ENCODE results near the gene GPR22. TPM values are rescaled to one million over a fixed set of nuclear protein-coding genes. Genes with fewer than 3 reads are reported as not detected.

Gene GPR22
- total and polyA plus RNA-seq, 2 of the 4 experiments (the other 2 are of a cell fraction) = not detected

DNA sequence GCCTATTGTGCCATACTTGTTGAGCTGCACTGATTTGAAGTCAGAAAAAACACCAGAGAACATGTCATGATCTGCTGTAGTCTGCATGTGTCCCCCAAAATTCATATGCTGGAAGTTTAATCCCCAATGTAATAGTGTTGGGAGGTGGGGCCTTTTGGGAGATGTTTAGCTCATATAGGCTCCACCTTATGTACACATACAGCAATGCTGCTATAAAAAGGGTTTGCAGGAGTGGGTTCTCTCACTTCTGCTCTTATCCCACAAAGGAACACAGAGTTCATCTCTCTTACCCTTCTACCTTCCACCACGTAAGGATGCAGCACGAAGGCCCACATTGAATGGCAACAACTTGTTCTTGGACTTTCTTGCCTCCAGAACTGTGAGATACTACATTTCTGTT is 23.0 kb downstream of the GPR22 start:
- Histone ChIP-seq H4K91ac (ENCODE audit: insufficient read depth, low read depth, low read length) (no peak overlapping the region), H3K27ac (ENCODE audit: insufficient read depth, low read length) (no peak overlapping the region), H2BK15ac (ENCODE audit: low read depth, low read length) (no peak overlapping the region), H3K9me1 (ENCODE audit: insufficient read depth, low read length) (no peaks in the 10 kb centered on the region; the same call in 1 of the 2 replicates), H3K4me2 (ENCODE audit: low read depth, low read length) (no peak overlapping the region), H2BK120ac (ENCODE audit: low read depth, low read length) (no peak overlapping the region), H2BK5ac (ENCODE audit: low read depth, low read length, poor library complexity, severe bottlenecking) (no peak overlapping the region), H2BK20ac (ENCODE audit: low read depth, low read length) (no peak overlapping the region), H3K56ac (ENCODE audit: extremely low read depth, insufficient read depth, low read length) (no peak overlapping the region), H3K4me3 (ENCODE audit: insufficient read depth, low read depth, low read length) (no peak overlapping the region), H3K27me3 (ENCODE audit: control insufficient read depth, insufficient read depth, low read length) (no peaks in the 10 kb centered on the region), H3K9ac (ENCODE audit: low read depth, low read length) (no peak overlapping the region), H3K4ac (ENCODE audit: low read depth, low read length) (no peak overlapping the region), H2AFZ (replicated peaks; ENCODE audit: low read length, poor library complexity) (no peak overlapping the region), H3K14ac (replicated peaks; ENCODE audit: low read depth, low read length) (no peak overlapping the region), H3K36me3 (ENCODE audit: control insufficient read depth, insufficient read depth, low read length) (no peaks in the 10 kb centered on the region), H2AK5ac (ENCODE audit: low read depth, low read length) (no peak overlapping the region), H3K9me3 (ENCODE audit: control insufficient read depth, insufficient read depth, low read length) (no peaks in the 10 kb centered on the region), H3K4me1 (ENCODE audit: control insufficient read depth, insufficient read depth, low read length) (no peaks in the 10 kb centered on the region), H4K20me1 (ENCODE audit: insufficient read depth, low read length) (peaks cover 22% of the 10 kb centered on the region; the same call in 1 of the 2 replicates), H2AK9ac (replicated peaks; ENCODE audit: low read depth, low read length, poor library complexity) (no peak overlapping the region), H4K5ac (ENCODE audit: low read depth, low read length) (no peak overlapping the region), H3K23ac (ENCODE audit: low read depth, low read length) (no peak overlapping the region), H3K18ac (ENCODE audit: low read depth, low read length) (no peak overlapping the region), H3K79me1 (ENCODE audit: low read depth in 1 of 2, low read length in 2 of 2) (peaks cover 23 to 53% of the 10 kb centered on the region in 2 experiments), H4K8ac (ENCODE audit: low read depth in 2 of 2, low read length in 2 of 2) (no peak overlapping the region)
- ATAC-seq (ENCODE audit: low read depth) = no peak
- no TSS peak for BruUV-seq (replicated peaks)
- no CpG with 5 or more reads among the region's 2 CpGs for WGBS, 2 experiments (ENCODE audit: extremely low coverage in 2 of 2, insufficient read length in 1 of 2)
- no peak for DNase-seq
- POLR2A ChIA-PET (ENCODE audit: unreplicated experiment) = no interaction called here
- intact Hi-C loops (cut with micrococcal nuclease) = no loop called here
- dilution Hi-C loops (cut with HindIII; ENCODE audit: low sequenced_read_pairs, unreplicated experiment) = no loop called here
- in situ Hi-C loops (cut with MboI; ENCODE audit: low sequenced_read_pairs) = no loop called here
- TF ChIP-seq MAFK (IDR thresholded peaks at IDR 0.05; ENCODE audit: low read depth, low read length) = no peak
- no peak for TF ChIP-seq CHD1 (IDR thresholded peaks at IDR 0.05; ENCODE audit: low read depth, low read length)
- TF ChIP-seq FOS (IDR thresholded peaks at IDR 0.05; ENCODE audit: low read depth, low read length) = no peak
- TF ChIP-seq NFE2L2 (IDR thresholded peaks at IDR 0.05; ENCODE audit: low read depth, low read length) = no peak
- TF ChIP-seq, protein P1, sequence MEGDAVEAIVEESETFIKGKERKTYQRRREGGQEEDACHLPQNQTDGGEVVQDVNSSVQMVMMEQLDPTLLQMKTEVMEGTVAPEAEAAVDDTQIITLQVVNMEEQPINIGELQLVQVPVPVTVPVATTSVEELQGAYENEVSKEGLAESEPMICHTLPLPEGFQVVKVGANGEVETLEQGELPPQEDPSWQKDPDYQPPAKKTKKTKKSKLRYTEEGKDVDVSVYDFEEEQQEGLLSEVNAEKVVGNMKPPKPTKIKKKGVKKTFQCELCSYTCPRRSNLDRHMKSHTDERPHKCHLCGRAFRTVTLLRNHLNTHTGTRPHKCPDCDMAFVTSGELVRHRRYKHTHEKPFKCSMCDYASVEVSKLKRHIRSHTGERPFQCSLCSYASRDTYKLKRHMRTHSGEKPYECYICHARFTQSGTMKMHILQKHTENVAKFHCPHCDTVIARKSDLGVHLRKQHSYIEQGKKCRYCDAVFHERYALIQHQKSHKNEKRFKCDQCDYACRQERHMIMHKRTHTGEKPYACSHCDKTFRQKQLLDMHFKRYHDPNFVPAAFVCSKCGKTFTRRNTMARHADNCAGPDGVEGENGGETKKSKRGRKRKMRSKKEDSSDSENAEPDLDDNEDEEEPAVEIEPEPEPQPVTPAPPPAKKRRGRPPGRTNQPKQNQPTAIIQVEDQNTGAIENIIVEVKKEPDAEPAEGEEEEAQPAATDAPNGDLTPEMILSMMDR (conservative IDR thresholded peaks at IDR 0.05; ENCODE audit: low read depth, low read length) = no peak
- CTCF ChIA-PET = no interaction called here

Measured in IMR-90 (cell line).